Tibial nerve (tissue), 4 donors: Measurements from ENCODE around the gene NFX1. TPM values are rescaled to one million over a fixed set of nuclear protein-coding genes. Genes with fewer than 3 reads are reported as not detected.

Experiments
- DNase-seq, 2 donors: peaks; one replicate each; pipeline ENCODE4 v3.0.0-alpha.2; 2019; ENCODE audit warnings: low spot score in 2 of 2
- H3K27ac ChIP-seq, 4 donors: fragments of 200-600 bp; sonication (generic) in 3 of 4; one replicate each; pipeline ENCODE4 v1.5.1; 2017 to 2019; ENCODE audit warnings: mild to moderate bottlenecking in 1 of 4
- H3K27me3 ChIP-seq, 2 donors: fragments of 200-600 bp; sonication (generic) in 1 of 2; one replicate each; pipeline versions ENCODE4 v1.5.1 to v1.6.0; 2017 to 2019
- H3K36me3 ChIP-seq, 3 donors: fragments of 200-600 bp; sonication (generic); one replicate each; pipeline ENCODE4 v1.5.1; 2018 to 2019
- H3K4me1 ChIP-seq, 4 donors: fragments of 200-600 bp; sonication (generic) in 3 of 4; one replicate each; pipeline ENCODE4 v1.5.1; 2017 to 2019
- H3K4me3 ChIP-seq, 4 donors: fragments of 200-600 bp; sonication (generic) in 3 of 4; one replicate each; pipeline ENCODE4 v1.5.1; 2017 to 2019; ENCODE audit warnings: mild to moderate bottlenecking in 1 of 4, moderate library complexity in 1 of 4
- H3K9me3 ChIP-seq, 4 donors: fragments of 200-600 bp; sonication (generic) in 3 of 4; one replicate each; pipeline ENCODE4 v1.5.1; 2017 to 2019
- CTCF ChIP-seq, 5 experiments: fragments of 200-600 bp in 3 of 5; fragments of 450-650 bp in 2 of 5; sonication (generic) in 3 of 5; IDR thresholded peaks; one replicate each; pipeline ENCODE4 v1.5.1; 2016 to 2019; ENCODE audit warnings: antibody characterized with exemption in 5 of 5, mild to moderate bottlenecking in 3 of 5, moderate library complexity in 2 of 5
- EP300 ChIP-seq, 2 donors: sonication (generic); formaldehyde crosslinking; IDR thresholded peaks; one replicate each; pipeline ENCODE4 v1.6.1; 2017; ENCODE audit warnings: antibody characterized with exemption in 2 of 2, mild to moderate bottlenecking in 1 of 2
- POLR2A ChIP-seq, 2 donors: fragments of 450-650 bp; IDR thresholded peaks; one replicate each; pipeline ENCODE4 v1.6.1; 2017; ENCODE audit warnings: antibody characterized with exemption in 2 of 2, mild to moderate bottlenecking in 2 of 2, moderate library complexity in 2 of 2
- WGBS, 2 donors: methylation state at CpG; one replicate each; pipeline ENCODE4 v1.1.5; 2018; 5-methylcytosine and 5-hydroxymethylcytosine counted together
- total RNA-seq, 4 donors: library from RNA; depleted of rRNA; stranded (reverse); fragments of >200 nt; gene quantifications; one replicate each; pipeline ENCODE4 v1.1.0, GENCODE V29; 2016

Gene NFX1
- total RNA-seq, 4 donors from 2014 or later = 35.2 to 45.9 (median 40.5) TPM

- H3K9me3 ChIP-seq = no peaks in the 10 kb centered on the region
- peaks cover 4 to 73% (median 25%) of the 10 kb centered on the region in 3 donors for H3K36me3 ChIP-seq
- WGBS, 2 donors = 76 to 91% methylated on average over 1 of the region's 1 CpG
- no peak for TF ChIP-seq CTCF (IDR thresholded peaks at IDR 0.05)
- no peak for TF ChIP-seq POLR2A (IDR thresholded peaks at IDR 0.05)
- TF ChIP-seq EP300 (IDR thresholded peaks at IDR 0.05) = no peak
- no peaks in the 10 kb centered on the region for H3K27me3 ChIP-seq
- peaks cover 0 to 16% (median 9%) of the 10 kb centered on the region in 4 donors for H3K4me1 ChIP-seq
- H3K4me3 ChIP-seq = no peak overlapping the region
- H3K27ac ChIP-seq = no peak overlapping the region
- no peak for DNase-seq
Observed at GRCh38 chr9:33260372-33260771, 29.9 kb upstream of the NFX1 start.

- TF ChIP-seq EP300 (IDR thresholded peaks at IDR 0.05) (no peak), POLR2A (IDR thresholded peaks at IDR 0.05) (no peak), CTCF (IDR thresholded peaks at IDR 0.05) (no peak)
- H3K4me3 ChIP-seq = peak overlapping the region; percentile 81 to 99 (median 97)
- no peaks in the 10 kb centered on the region for H3K27me3 ChIP-seq
- H3K36me3 ChIP-seq = peaks cover 0 to 65% (median 6%) of the 10 kb centered on the region in 3 donors
- H3K9me3 ChIP-seq = no peaks in the 10 kb centered on the region
- DNase-seq = no peak
- H3K4me1 ChIP-seq = peaks cover 0 to 40% (median 19%) of the 10 kb centered on the region in 4 donors
- 5 to 8% methylated on average over 20 to 25 of the region's 25 CpGs for WGBS, 2 donors
- H3K27ac ChIP-seq = peak overlapping the region; percentile 82 to 98 (median 96)
Observed at GRCh38 chr9:33263131-33264002, 26.9 kb upstream of the NFX1 start.

- H3K4me1 ChIP-seq = peaks cover 0 to 40% (median 19%) of the 10 kb centered on the region in 4 donors
- TF ChIP-seq POLR2A (IDR thresholded peaks at IDR 0.05) (no peak), EP300 (IDR thresholded peaks at IDR 0.05) (peak in 1 of 2 donors; percentile 12)
- peak in 1 of 2 donors; percentile 36 for DNase-seq
- H3K9me3 ChIP-seq = no peaks in the 10 kb centered on the region
- H3K27ac ChIP-seq = peak overlapping the region; percentile 82 to 98 (median 96)
- peak overlapping the region; percentile 81 to 99 (median 97) for H3K4me3 ChIP-seq
- peaks cover 0 to 64% (median 5%) of the 10 kb centered on the region in 3 donors for H3K36me3 ChIP-seq
- 0 to 1% methylated on average over 31 to 37 of the region's 37 CpGs for WGBS, 2 donors
- H3K27me3 ChIP-seq = no peaks in the 10 kb centered on the region
Observed at GRCh38 chr9:33264003-33264472, 26.3 kb upstream of the NFX1 start.

GRCh38 chr9:33264473-33265177, 25.7 kb upstream of the NFX1 start, which contains the start of the genes BAG1 and CHMP5:
Gene BAG1, minus strand, starts transcription at chr9:33264708.
Gene CHMP5, plus strand, starts transcription at chr9:33265049. Its CDS starts 30 bp downstream, at chr9:33265079.
- peak; percentile 100 for DNase-seq
- TF ChIP-seq CTCF (IDR thresholded peaks at IDR 0.05) (peak in 3 of 5 experiments; percentile 34 to 70 (median 45)), EP300 (IDR thresholded peaks at IDR 0.05) (peak; percentile 81 to 97), POLR2A (IDR thresholded peaks at IDR 0.05) (peak; percentile 78 to 88)
- Histone ChIP-seq H3K4me1 (peaks cover 0 to 40% (median 19%) of the 10 kb centered on the region in 4 donors), H3K36me3 (peaks cover 0 to 64% (median 0%) of the 10 kb centered on the region in 3 donors), H3K27ac (peak within 1 kb of the TSS; percentile 82 to 98 (median 96)), H3K4me3 (peak within 1 kb of the TSS; percentile 81 to 99 (median 97)), H3K27me3 (no peaks in the 10 kb centered on the region), H3K9me3 (no peaks in the 10 kb centered on the region)
- WGBS, 2 donors = 0 to 1% methylated on average over 38 to 49 of the region's 67 CpGs

GRCh38 chr9:33265211-33265865, 25.0 kb upstream of the NFX1 start:
- H3K9me3 ChIP-seq = no peaks in the 10 kb centered on the region
- no peaks in the 10 kb centered on the region for H3K27me3 ChIP-seq
- peak overlapping the region; percentile 55 to 98 (median 89) for H3K27ac ChIP-seq
- TF ChIP-seq POLR2A (IDR thresholded peaks at IDR 0.05) (no peak), CTCF (IDR thresholded peaks at IDR 0.05) (no peak), EP300 (IDR thresholded peaks at IDR 0.05) (no peak)
- H3K4me3 ChIP-seq = peak overlapping the region; percentile 49 to 99 (median 90)
- H3K36me3 ChIP-seq = peaks cover 0 to 64% (median under 1%) of the 10 kb centered on the region in 3 donors
- peaks cover 0 to 40% (median 19%) of the 10 kb centered on the region in 4 donors for H3K4me1 ChIP-seq
- no peak for DNase-seq
- 22 to 23% methylated on average over 13 of the region's 13 CpGs for WGBS, 2 donors
